ENCODE results near the gene TACR2. TPM values are rescaled to one million over a fixed set of nuclear protein-coding genes. Genes with fewer than 3 reads are reported as not detected.

The TACR2 gene
- total and polyA plus RNA-seq, 2 donors (not counting 1 experiment from before 2014, with no cell fraction given): 0.15 to 0.17 TPM

- TF ChIP-seq EZH2 (IDR thresholded peaks at IDR 0.05; ENCODE audit: low read length, missing control alignments): no peak
- TF ChIP-seq CTCF (conservative IDR thresholded peaks at IDR 0.05 in 1 of 2, IDR thresholded peaks at IDR 0.05 in 1 of 2; ENCODE audit: low read depth in 1 of 2, low read length in 2 of 2): no peak
- H3K4me1 ChIP-seq (ENCODE audit: control insufficient read depth, extremely low read depth, insufficient read depth, low read length): peaks cover 10% of the 10 kb centered on the region
- H2AFZ ChIP-seq (ENCODE audit: low read length): no peak overlapping the region
- no peaks in the 10 kb centered on the region for H3K9me3 ChIP-seq (ENCODE audit: control insufficient read depth, insufficient read depth, low read depth, low read length)
- peaks cover 20% of the 10 kb centered on the region for H3K36me3 ChIP-seq (ENCODE audit: control insufficient read depth, insufficient read depth, low read length)
- H3K9ac ChIP-seq (ENCODE audit: insufficient read depth, low read length): no peak overlapping the region
- H3K27me3 ChIP-seq (ENCODE audit: control insufficient read depth, insufficient read depth, low read length): no peaks in the 10 kb centered on the region
- H3K79me2 ChIP-seq (ENCODE audit: control insufficient read depth, insufficient read depth, low read length): no peaks in the 10 kb centered on the region
- H4K20me1 ChIP-seq (ENCODE audit: control insufficient read depth, extremely low read depth, insufficient read depth, low read length): no peaks in the 10 kb centered on the region
- DNase-seq (ENCODE audit: low read depth in 2 of 2): no peak
- H3K4me2 ChIP-seq (ENCODE audit: extremely low read depth, insufficient read depth, low read length): no peak overlapping the region
- no peak overlapping the region for H3K27ac ChIP-seq (ENCODE audit: insufficient read depth, low read length)
- H3K4me3 ChIP-seq (replicated peaks in 1 of 4; ENCODE audit: control extremely low read depth in 1 of 4, insufficient read depth in 1 of 4, low read depth in 3 of 4, low read length in 4 of 4): no peak overlapping the region
These were observed 28.2 kb downstream of the TACR2 start for GRCh38 chr10:69388488-69388887.

GRCh38 chr10:69387500-69387899, 29.2 kb downstream of the TACR2 start:
- peaks cover 18% of the 10 kb centered on the region for H3K4me1 ChIP-seq (ENCODE audit: control insufficient read depth, extremely low read depth, insufficient read depth, low read length)
- TF ChIP-seq EZH2 (IDR thresholded peaks at IDR 0.05; ENCODE audit: low read length, missing control alignments): no peak
- no peak for TF ChIP-seq CTCF (conservative IDR thresholded peaks at IDR 0.05 in 1 of 2, IDR thresholded peaks at IDR 0.05 in 1 of 2; ENCODE audit: low read depth in 1 of 2, low read length in 2 of 2)
- no peaks in the 10 kb centered on the region for H3K27me3 ChIP-seq (ENCODE audit: control insufficient read depth, insufficient read depth, low read length)
- no peak overlapping the region for H3K27ac ChIP-seq (ENCODE audit: insufficient read depth, low read length)
- peaks cover 20% of the 10 kb centered on the region for H3K36me3 ChIP-seq (ENCODE audit: control insufficient read depth, insufficient read depth, low read length)
- no peak overlapping the region for H3K4me2 ChIP-seq (ENCODE audit: extremely low read depth, insufficient read depth, low read length)
- H3K4me3 ChIP-seq (replicated peaks in 1 of 4; ENCODE audit: control extremely low read depth in 1 of 4, insufficient read depth in 1 of 4, low read depth in 3 of 4, low read length in 4 of 4): no peak overlapping the region
- no peaks in the 10 kb centered on the region for H3K79me2 ChIP-seq (ENCODE audit: control insufficient read depth, insufficient read depth, low read length)
- H4K20me1 ChIP-seq (ENCODE audit: control insufficient read depth, extremely low read depth, insufficient read depth, low read length): no peaks in the 10 kb centered on the region
- no peaks in the 10 kb centered on the region for H3K9me3 ChIP-seq (ENCODE audit: control insufficient read depth, insufficient read depth, low read depth, low read length)
- no peak overlapping the region for H3K9ac ChIP-seq (ENCODE audit: insufficient read depth, low read length)
- H2AFZ ChIP-seq (ENCODE audit: low read length): no peak overlapping the region
- no peak for DNase-seq (ENCODE audit: low read depth in 2 of 2)

- no peak overlapping the region for H3K4me2 ChIP-seq (ENCODE audit: extremely low read depth, insufficient read depth, low read length)
- H3K9ac ChIP-seq (ENCODE audit: insufficient read depth, low read length): no peak overlapping the region
- H3K9me3 ChIP-seq (ENCODE audit: control insufficient read depth, insufficient read depth, low read depth, low read length): no peaks in the 10 kb centered on the region
- no peak overlapping the region for H3K4me3 ChIP-seq (replicated peaks in 1 of 4; ENCODE audit: control extremely low read depth in 1 of 4, insufficient read depth in 1 of 4, low read depth in 3 of 4, low read length in 4 of 4)
- TF ChIP-seq CTCF (conservative IDR thresholded peaks at IDR 0.05 in 1 of 2, IDR thresholded peaks at IDR 0.05 in 1 of 2; ENCODE audit: low read depth in 1 of 2, low read length in 2 of 2): no peak
- TF ChIP-seq EZH2 (IDR thresholded peaks at IDR 0.05; ENCODE audit: low read length, missing control alignments): no peak
- no peaks in the 10 kb centered on the region for H4K20me1 ChIP-seq (ENCODE audit: control insufficient read depth, extremely low read depth, insufficient read depth, low read length)
- no peak overlapping the region for H2AFZ ChIP-seq (ENCODE audit: low read length)
- H3K4me1 ChIP-seq (ENCODE audit: control insufficient read depth, extremely low read depth, insufficient read depth, low read length): peaks cover 20% of the 10 kb centered on the region
- no peaks in the 10 kb centered on the region for H3K79me2 ChIP-seq (ENCODE audit: control insufficient read depth, insufficient read depth, low read length)
- peaks cover 14% of the 10 kb centered on the region for H3K36me3 ChIP-seq (ENCODE audit: control insufficient read depth, insufficient read depth, low read length)
- no peaks in the 10 kb centered on the region for H3K27me3 ChIP-seq (ENCODE audit: control insufficient read depth, insufficient read depth, low read length)
- no peak overlapping the region for H3K27ac ChIP-seq (ENCODE audit: insufficient read depth, low read length)
- DNase-seq (ENCODE audit: low read depth in 2 of 2): no peak
These were observed 31.0 kb downstream of the TACR2 start for GRCh38 chr10:69385454-69386350.
